D721Med (cell line): ENCODE measurements around the gene NHLRC4.

Experiments used
- DNase-seq: peaks from one replicate; pipeline ENCODE4 v3.0.0; 2011; ENCODE audit warnings: low spot score; ENCODE audit not compliant: insufficient read length
- FAIRE-seq: peaks from 2 replicates; lab custom pipeline; 2011; peaks lifted over from hg19 to GRCh38; lab: Jason Lieb, UNC
- TF ChIP-seq, protein P1 (sequence below): IDR thresholded peaks from 2 replicates; pipeline ENCODE4 v1.5.1; 2012; ENCODE audit warnings: mild to moderate bottlenecking, control low read depth; ENCODE audit not compliant: insufficient read depth; ENCODE audit errors: missing control alignments

NHLRC4 gene

GRCh38 chr16:616733-617586, 50.2 kb downstream of the NHLRC4 start:
- no peak for DNase-seq
- TF ChIP-seq, protein P1, sequence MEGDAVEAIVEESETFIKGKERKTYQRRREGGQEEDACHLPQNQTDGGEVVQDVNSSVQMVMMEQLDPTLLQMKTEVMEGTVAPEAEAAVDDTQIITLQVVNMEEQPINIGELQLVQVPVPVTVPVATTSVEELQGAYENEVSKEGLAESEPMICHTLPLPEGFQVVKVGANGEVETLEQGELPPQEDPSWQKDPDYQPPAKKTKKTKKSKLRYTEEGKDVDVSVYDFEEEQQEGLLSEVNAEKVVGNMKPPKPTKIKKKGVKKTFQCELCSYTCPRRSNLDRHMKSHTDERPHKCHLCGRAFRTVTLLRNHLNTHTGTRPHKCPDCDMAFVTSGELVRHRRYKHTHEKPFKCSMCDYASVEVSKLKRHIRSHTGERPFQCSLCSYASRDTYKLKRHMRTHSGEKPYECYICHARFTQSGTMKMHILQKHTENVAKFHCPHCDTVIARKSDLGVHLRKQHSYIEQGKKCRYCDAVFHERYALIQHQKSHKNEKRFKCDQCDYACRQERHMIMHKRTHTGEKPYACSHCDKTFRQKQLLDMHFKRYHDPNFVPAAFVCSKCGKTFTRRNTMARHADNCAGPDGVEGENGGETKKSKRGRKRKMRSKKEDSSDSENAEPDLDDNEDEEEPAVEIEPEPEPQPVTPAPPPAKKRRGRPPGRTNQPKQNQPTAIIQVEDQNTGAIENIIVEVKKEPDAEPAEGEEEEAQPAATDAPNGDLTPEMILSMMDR = no peak
- FAIRE-seq = no peak

DNA sequence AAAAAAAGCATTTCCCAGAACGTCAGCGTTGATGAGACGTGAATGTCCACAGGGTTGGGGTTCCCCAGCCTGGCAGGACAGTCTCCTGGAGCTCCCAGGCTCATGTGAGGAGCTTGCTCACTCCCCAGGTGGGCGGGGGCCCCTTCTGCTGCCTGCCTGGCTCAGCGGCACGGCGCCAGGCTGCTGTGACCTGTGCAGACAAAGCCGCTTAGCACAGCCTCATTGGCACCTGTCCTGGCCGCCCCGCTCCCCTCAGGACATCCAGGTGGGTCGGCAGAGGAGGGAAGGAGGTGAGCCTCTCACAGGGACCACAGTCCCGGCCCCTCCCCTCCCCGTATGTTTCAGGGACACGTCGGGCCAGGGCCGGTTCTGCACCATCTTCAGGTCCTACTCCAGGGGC, 51.0 kb downstream of the NHLRC4 start:
- no peak for FAIRE-seq
- DNase-seq = no peak
- TF ChIP-seq, protein P1 = no peak
